SK-N-SH treated with all-trans-retinoic acid at 6 μM for 48 hours (cell line): ENCODE measurements around the gene CCBE1.
A peak's percentile ranks its signal among the peaks of the same experiment; 100 is the strongest.

ENCODE experiments used
- ATAC-seq: fragments of 200-7000 bp; cut with Tn5 transposase; 3 replicates; pipeline ENCODE4 v1.9.1; 2020; ENCODE audit warnings: mild to moderate bottlenecking, moderate library complexity
- ARNTL ChIP-seq: fragments of 450-650 bp; formaldehyde crosslinking; IDR thresholded peaks from 2 replicates; pipeline ENCODE4 v1.5.0; 2020; ENCODE audit warnings: low read depth, mild to moderate bottlenecking, moderate library complexity, borderline replicate concordance
- BACH2 ChIP-seq: fragments of 250-450 bp; sonication (Bioruptor Pico); IDR thresholded peaks from 2 replicates; pipeline ENCODE4 v1.9.0; 2021; ENCODE audit warnings: mild to moderate bottlenecking, borderline replicate concordance
- CSDC2 ChIP-seq: fragments of 250-450 bp; sonication (Bioruptor Pico); IDR thresholded peaks from 2 replicates; pipeline ENCODE4 v1.5.0; 2020; ENCODE audit warnings: mild to moderate bottlenecking, moderate library complexity
- CSRNP3 ChIP-seq: fragments of 250-450 bp; sonication (Bioruptor Pico); IDR thresholded peaks from 2 replicates; pipeline ENCODE4 v1.5.1; 2021; ENCODE audit warnings: mild to moderate bottlenecking, moderate library complexity
- ESRRG ChIP-seq: fragments of 250-450 bp; sonication (Bioruptor Pico); IDR thresholded peaks from 2 replicates; pipeline ENCODE4 v1.6.1; 2021; ENCODE audit warnings: mild to moderate bottlenecking
- GLIS3 ChIP-seq: fragments of 250-450 bp; sonication (Bioruptor Pico); IDR thresholded peaks from 2 replicates; pipeline ENCODE4 v1.5.0; 2020; ENCODE audit warnings: mild to moderate bottlenecking, moderate library complexity
- ISL1 ChIP-seq: fragments of 250-450 bp; sonication (Bioruptor Pico); IDR thresholded peaks from 2 replicates; pipeline ENCODE4 v2.1.2; 2022; ENCODE audit warnings: mild to moderate bottlenecking, moderate library complexity
- OSR1 ChIP-seq: fragments of 250-450 bp; sonication (Bioruptor Pico); IDR thresholded peaks from 2 replicates; pipeline ENCODE4 v1.8.0; 2022; ENCODE audit warnings: moderate library complexity, mild to moderate bottlenecking, inconsistent platforms
- PATZ1 ChIP-seq: fragments of 250-450 bp; sonication (Bioruptor Pico); IDR thresholded peaks from 2 replicates; pipeline ENCODE4 v1.8.0; 2020; ENCODE audit warnings: mild to moderate bottlenecking, moderate library complexity, borderline replicate concordance
- POU6F1 ChIP-seq: fragments of 250-450 bp; sonication (Bioruptor Pico); IDR thresholded peaks from 2 replicates; pipeline ENCODE4 v1.8.0; 2021; ENCODE audit warnings: low read depth, mild to moderate bottlenecking, moderate library complexity, borderline replicate concordance
- PPARA ChIP-seq: fragments of 250-450 bp; sonication (Bioruptor Pico); IDR thresholded peaks from 2 replicates; pipeline ENCODE4 v1.5.0; 2020; ENCODE audit warnings: mild to moderate bottlenecking, borderline replicate concordance
- RARB ChIP-seq: fragments of 250-450 bp; sonication (Bioruptor Pico); IDR thresholded peaks from 2 replicates; pipeline ENCODE4 v1.8.0; 2021; ENCODE audit warnings: mild to moderate bottlenecking, moderate library complexity
- SNAI2 ChIP-seq: fragments of 250-450 bp; sonication (Bioruptor Pico); IDR thresholded peaks from 2 replicates; pipeline ENCODE4 v1.5.0; 2020; ENCODE audit warnings: mild to moderate bottlenecking, moderate library complexity
- TCF4 ChIP-seq: fragments of 250-450 bp; sonication (Bioruptor Pico); IDR thresholded peaks from 2 replicates; pipeline ENCODE4 v1.8.0; 2021; ENCODE audit warnings: mild to moderate bottlenecking, moderate library complexity, borderline replicate concordance
- TOX ChIP-seq: fragments of 250-450 bp; sonication (Bioruptor Pico); IDR thresholded peaks from 2 replicates; pipeline ENCODE4 v1.8.0; 2021; ENCODE audit warnings: mild to moderate bottlenecking, moderate library complexity, borderline replicate concordance
- TSHZ2 ChIP-seq: fragments of 250-450 bp; sonication (Bioruptor Pico); IDR thresholded peaks from 2 replicates; pipeline ENCODE4 v1.5.0; 2020; ENCODE audit warnings: mild to moderate bottlenecking, moderate library complexity
- ZC3H10 ChIP-seq: fragments of 250-450 bp; sonication (Bioruptor Pico); IDR thresholded peaks from 2 replicates; pipeline ENCODE4 v1.5.1; 2021; ENCODE audit warnings: mild to moderate bottlenecking, moderate library complexity
- ZFP3 ChIP-seq: fragments of 250-450 bp; sonication (Bioruptor Pico); IDR thresholded peaks from 2 replicates; pipeline ENCODE4 v1.5.0; 2020; ENCODE audit warnings: mild to moderate bottlenecking, moderate library complexity
- ZFP30 ChIP-seq: fragments of 450-650 bp; formaldehyde crosslinking; IDR thresholded peaks from 2 replicates; pipeline ENCODE4 v1.5.0; 2022; ENCODE audit warnings: mild to moderate bottlenecking, moderate library complexity
- ZNF565 ChIP-seq: fragments of 450-650 bp; formaldehyde crosslinking; conservative IDR thresholded peaks from 2 replicates; pipeline ENCODE4 v1.5.0; 2020; ENCODE audit warnings: low read depth, mild to moderate bottlenecking, moderate library complexity
- ZNF70 ChIP-seq: fragments of 450-650 bp; formaldehyde crosslinking; IDR thresholded peaks from 2 replicates; pipeline ENCODE4 v1.5.0; 2020; ENCODE audit warnings: mild to moderate bottlenecking, moderate library complexity
- ZNF8 ChIP-seq: fragments of 450-650 bp; formaldehyde crosslinking; IDR thresholded peaks from 2 replicates; pipeline ENCODE4 v1.5.0; 2020; ENCODE audit warnings: mild to moderate bottlenecking, moderate library complexity

CCBE1 gene

GRCh38 chr18:59655676-59656075 lies 41.5 kb downstream of the CCBE1 start:
- no peak for ATAC-seq
- TF ChIP-seq ARNTL (CRISPR knock-in tag) (no peak), RARB (CRISPR knock-in tag) (no peak), ZFP3 (no peak), ZFP30 (CRISPR knock-in tag) (no peak), ZNF70 (CRISPR knock-in tag) (no peak), CSRNP3 (CRISPR knock-in tag) (no peak), SNAI2 (CRISPR knock-in tag) (no peak), PATZ1 (CRISPR knock-in tag) (no peak), ESRRG (no peak), TCF4 (CRISPR knock-in tag) (no peak), OSR1 (CRISPR knock-in tag) (no peak), POU6F1 (CRISPR knock-in tag) (no peak), ZNF565 (no peak), GLIS3 (CRISPR knock-in tag) (no peak), CSDC2 (CRISPR knock-in tag) (no peak)
- TF ChIP-seq, all 23 proteins: peak for 0

- ATAC-seq: no peak
- TF ChIP-seq ESRRG (no peak), ZNF70 (CRISPR knock-in tag) (no peak), ZNF8 (CRISPR knock-in tag) (no peak), ZNF565 (no peak), TSHZ2 (CRISPR knock-in tag) (no peak), TCF4 (CRISPR knock-in tag) (no peak), POU6F1 (CRISPR knock-in tag) (no peak), CSDC2 (CRISPR knock-in tag) (no peak), TOX (CRISPR knock-in tag) (no peak), RARB (CRISPR knock-in tag) (no peak), PPARA (CRISPR knock-in tag) (no peak), ZFP30 (CRISPR knock-in tag) (no peak), ZC3H10 (CRISPR knock-in tag) (no peak)
Observed at GRCh38 chr18:59651071-59651470, 46.2 kb downstream of the CCBE1 start.

- TF ChIP-seq PPARA (CRISPR knock-in tag): no peak
- TF ChIP-seq ISL1: no peak
- TF ChIP-seq ZNF8 (CRISPR knock-in tag): no peak
- no peak for TF ChIP-seq BACH2 (CRISPR knock-in tag)
- no peak for TF ChIP-seq PATZ1 (CRISPR knock-in tag)
- no peak for TF ChIP-seq ZFP3
- no peak for TF ChIP-seq ZC3H10 (CRISPR knock-in tag)
- no peak for TF ChIP-seq SNAI2 (CRISPR knock-in tag)
- TF ChIP-seq GLIS3 (CRISPR knock-in tag): no peak
- no peak for TF ChIP-seq ZNF70 (CRISPR knock-in tag)
- no peak for TF ChIP-seq ARNTL (CRISPR knock-in tag)
- TF ChIP-seq TCF4 (CRISPR knock-in tag): no peak
- TF ChIP-seq, all 23 proteins: peak for 0
- ATAC-seq: peak; percentile 26; the same call in 2 of the 3 replicates
Observed at GRCh38 chr18:59650266-59650820, 46.9 kb downstream of the CCBE1 start.
